ENCODE results near the gene FAF1.

DNA sequence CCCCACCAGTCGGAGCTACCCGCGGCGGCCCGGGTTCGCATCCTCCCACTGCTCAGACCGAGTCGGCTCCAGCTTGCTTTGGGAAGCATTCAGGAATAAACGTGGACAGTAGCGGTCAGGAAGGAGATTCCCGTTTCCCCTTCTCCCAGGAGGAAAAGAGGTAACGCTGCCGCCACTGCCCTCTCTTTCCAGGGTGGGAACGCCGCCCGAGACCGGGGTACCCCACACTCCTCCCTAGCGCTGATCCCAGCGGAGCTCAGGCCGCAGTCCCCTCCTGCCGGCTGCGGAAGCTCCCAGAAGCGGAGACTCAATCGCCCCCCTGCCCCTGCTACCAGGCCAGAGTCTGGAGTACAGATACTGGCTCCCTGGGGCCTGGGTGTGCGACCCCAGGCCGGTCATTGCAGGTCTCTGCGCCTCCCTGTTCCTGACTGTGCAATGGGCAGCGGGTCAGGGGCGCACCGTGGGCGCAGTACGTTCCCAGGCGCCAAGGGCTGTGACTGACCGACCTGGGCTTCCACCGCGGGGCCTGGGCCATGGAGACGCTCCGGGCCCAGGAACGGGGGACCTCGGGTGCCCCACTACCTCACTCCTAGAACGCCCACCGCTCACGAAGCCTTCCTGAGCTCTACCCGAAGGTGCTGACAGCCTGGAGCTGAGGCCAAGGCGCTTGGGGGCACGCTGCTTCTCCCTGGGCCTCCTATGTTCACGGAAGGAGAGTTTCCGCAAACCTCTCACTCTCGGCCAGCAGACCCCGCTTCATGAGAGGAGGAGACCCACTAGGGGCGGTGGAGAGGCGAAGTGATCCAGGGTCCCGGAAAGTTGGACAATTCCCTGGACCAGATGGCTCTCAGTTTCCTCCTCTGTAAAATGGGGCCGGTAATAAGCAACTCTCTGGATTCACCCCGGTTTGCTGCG is 544.6 kb downstream of the FAF1 start:
- TF ChIP-seq, protein P1, sequence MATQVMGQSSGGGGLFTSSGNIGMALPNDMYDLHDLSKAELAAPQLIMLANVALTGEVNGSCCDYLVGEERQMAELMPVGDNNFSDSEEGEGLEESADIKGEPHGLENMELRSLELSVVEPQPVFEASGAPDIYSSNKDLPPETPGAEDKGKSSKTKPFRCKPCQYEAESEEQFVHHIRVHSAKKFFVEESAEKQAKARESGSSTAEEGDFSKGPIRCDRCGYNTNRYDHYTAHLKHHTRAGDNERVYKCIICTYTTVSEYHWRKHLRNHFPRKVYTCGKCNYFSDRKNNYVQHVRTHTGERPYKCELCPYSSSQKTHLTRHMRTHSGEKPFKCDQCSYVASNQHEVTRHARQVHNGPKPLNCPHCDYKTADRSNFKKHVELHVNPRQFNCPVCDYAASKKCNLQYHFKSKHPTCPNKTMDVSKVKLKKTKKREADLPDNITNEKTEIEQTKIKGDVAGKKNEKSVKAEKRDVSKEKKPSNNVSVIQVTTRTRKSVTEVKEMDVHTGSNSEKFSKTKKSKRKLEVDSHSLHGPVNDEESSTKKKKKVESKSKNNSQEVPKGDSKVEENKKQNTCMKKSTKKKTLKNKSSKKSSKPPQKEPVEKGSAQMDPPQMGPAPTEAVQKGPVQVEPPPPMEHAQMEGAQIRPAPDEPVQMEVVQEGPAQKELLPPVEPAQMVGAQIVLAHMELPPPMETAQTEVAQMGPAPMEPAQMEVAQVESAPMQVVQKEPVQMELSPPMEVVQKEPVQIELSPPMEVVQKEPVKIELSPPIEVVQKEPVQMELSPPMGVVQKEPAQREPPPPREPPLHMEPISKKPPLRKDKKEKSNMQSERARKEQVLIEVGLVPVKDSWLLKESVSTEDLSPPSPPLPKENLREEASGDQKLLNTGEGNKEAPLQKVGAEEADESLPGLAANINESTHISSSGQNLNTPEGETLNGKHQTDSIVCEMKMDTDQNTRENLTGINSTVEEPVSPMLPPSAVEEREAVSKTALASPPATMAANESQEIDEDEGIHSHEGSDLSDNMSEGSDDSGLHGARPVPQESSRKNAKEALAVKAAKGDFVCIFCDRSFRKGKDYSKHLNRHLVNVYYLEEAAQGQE (tag by site-specific recombination; IDR thresholded peaks at IDR 0.05), result no peak
- TF ChIP-seq, protein P2, sequence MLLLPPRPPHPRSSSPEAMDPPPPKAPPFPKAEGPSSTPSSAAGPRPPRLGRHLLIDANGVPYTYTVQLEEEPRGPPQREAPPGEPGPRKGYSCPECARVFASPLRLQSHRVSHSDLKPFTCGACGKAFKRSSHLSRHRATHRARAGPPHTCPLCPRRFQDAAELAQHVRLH (tag by site-specific recombination; IDR thresholded peaks at IDR 0.05), result no peak
- no peak for TF ChIP-seq ZNF132 (tag by site-specific recombination; IDR thresholded peaks at IDR 0.05; ENCODE audit: borderline replicate concordance)
- TF ChIP-seq, protein P3, sequence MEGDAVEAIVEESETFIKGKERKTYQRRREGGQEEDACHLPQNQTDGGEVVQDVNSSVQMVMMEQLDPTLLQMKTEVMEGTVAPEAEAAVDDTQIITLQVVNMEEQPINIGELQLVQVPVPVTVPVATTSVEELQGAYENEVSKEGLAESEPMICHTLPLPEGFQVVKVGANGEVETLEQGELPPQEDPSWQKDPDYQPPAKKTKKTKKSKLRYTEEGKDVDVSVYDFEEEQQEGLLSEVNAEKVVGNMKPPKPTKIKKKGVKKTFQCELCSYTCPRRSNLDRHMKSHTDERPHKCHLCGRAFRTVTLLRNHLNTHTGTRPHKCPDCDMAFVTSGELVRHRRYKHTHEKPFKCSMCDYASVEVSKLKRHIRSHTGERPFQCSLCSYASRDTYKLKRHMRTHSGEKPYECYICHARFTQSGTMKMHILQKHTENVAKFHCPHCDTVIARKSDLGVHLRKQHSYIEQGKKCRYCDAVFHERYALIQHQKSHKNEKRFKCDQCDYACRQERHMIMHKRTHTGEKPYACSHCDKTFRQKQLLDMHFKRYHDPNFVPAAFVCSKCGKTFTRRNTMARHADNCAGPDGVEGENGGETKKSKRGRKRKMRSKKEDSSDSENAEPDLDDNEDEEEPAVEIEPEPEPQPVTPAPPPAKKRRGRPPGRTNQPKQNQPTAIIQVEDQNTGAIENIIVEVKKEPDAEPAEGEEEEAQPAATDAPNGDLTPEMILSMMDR (tag by site-specific recombination; IDR thresholded peaks at IDR 0.05), result no peak
- TF ChIP-seq ZNF335 (tag by site-specific recombination; conservative IDR thresholded peaks at IDR 0.05), result no peak
- TF ChIP-seq ZNF776 (tag by site-specific recombination; IDR thresholded peaks at IDR 0.05; ENCODE audit: borderline replicate concordance), result no peak
- no peak for TF ChIP-seq ZNF354C (tag by site-specific recombination; IDR thresholded peaks at IDR 0.05; ENCODE audit: borderline replicate concordance, low read depth)
- TF ChIP-seq ZNF274 (IDR thresholded peaks at IDR 0.05; ENCODE audit: low read length), result no peak
- TF ChIP-seq ZNF274 (tag by site-specific recombination; IDR thresholded peaks at IDR 0.05; ENCODE audit: borderline replicate concordance), result no peak
- TF ChIP-seq YY1 (tag by site-specific recombination; IDR thresholded peaks at IDR 0.05), result no peak
- TF ChIP-seq ZNF777 (tag by site-specific recombination; IDR thresholded peaks at IDR 0.05; ENCODE audit: borderline replicate concordance), result no peak
- TF ChIP-seq ZNF792 (tag by site-specific recombination; IDR thresholded peaks at IDR 0.05), result no peak
- no peak for TF ChIP-seq KLF16 (tag by site-specific recombination; IDR thresholded peaks at IDR 0.05)
- no peak for TF ChIP-seq FEZF1 (tag by site-specific recombination; IDR thresholded peaks at IDR 0.05)
- TF ChIP-seq, protein P4, sequence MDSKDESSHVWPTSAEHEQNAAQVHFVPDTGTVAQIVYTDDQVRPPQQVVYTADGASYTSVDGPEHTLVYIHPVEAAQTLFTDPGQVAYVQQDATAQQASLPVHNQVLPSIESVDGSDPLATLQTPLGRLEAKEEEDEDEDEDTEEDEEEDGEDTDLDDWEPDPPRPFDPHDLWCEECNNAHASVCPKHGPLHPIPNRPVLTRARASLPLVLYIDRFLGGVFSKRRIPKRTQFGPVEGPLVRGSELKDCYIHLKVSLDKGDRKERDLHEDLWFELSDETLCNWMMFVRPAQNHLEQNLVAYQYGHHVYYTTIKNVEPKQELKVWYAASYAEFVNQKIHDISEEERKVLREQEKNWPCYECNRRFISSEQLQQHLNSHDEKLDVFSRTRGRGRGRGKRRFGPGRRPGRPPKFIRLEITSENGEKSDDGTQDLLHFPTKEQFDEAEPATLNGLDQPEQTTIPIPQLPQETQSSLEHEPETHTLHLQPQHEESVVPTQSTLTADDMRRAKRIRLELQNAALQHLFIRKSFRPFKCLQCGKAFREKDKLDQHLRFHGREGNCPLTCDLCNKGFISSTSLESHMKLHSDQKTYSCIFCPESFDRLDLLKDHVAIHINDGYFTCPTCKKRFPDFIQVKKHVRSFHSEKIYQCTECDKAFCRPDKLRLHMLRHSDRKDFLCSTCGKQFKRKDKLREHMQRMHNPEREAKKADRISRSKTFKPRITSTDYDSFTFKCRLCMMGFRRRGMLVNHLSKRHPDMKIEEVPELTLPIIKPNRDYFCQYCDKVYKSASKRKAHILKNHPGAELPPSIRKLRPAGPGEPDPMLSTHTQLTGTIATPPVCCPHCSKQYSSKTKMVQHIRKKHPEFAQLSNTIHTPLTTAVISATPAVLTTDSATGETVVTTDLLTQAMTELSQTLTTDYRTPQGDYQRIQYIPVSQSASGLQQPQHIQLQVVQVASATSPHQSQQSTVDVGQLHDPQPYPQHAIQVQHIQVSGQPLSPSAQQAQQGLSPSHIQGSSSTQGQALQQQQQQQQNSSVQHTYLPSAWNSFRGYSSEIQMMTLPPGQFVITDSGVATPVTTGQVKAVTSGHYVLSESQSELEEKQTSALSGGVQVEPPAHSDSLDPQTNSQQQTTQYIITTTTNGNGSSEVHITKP (tag by site-specific recombination; IDR thresholded peaks at IDR 0.05), result no peak

Measured in HEK293 (cell line).